Gastrocnemius medialis (tissue), 4 donors: ENCODE data around the gene AGAP1.

Source experiments
- CTCF ChIP-seq, 5 experiments: fragments of 450-650 bp in 3 of 5; fragments of 200-600 bp in 2 of 5; sonication (generic) in 2 of 5; IDR thresholded peaks in 4 of 5; conservative IDR thresholded peaks in 1 of 5; 1 replicate in 4 of 5; 2 replicates in 1 of 5; pipeline ENCODE4 v1.5.1; 2016 to 2019; ENCODE audit warnings: antibody characterized with exemption in 5 of 5, mild to moderate bottlenecking in 3 of 5, moderate library complexity in 3 of 5
- POLR2A ChIP-seq, 2 donors: fragments of 450-650 bp; IDR thresholded peaks; one replicate each; pipeline ENCODE4 v1.6.1; 2017; ENCODE audit warnings: antibody characterized with exemption in 2 of 2, mild to moderate bottlenecking in 2 of 2, moderate library complexity in 2 of 2

GRCh38 chr2:235453605-235454151, 40.2 kb upstream of the AGAP1 start:
- TF ChIP-seq CTCF (IDR thresholded peaks at IDR 0.05 in 4 of 5, conservative IDR thresholded peaks at IDR 0.05 in 1 of 5), result no peak
- TF ChIP-seq POLR2A (IDR thresholded peaks at IDR 0.05), result no peak
